Measurements from ENCODE around the gene PLCXD3.

- TF ChIP-seq ZBTB4 (CRISPR knock-in tag; IDR thresholded peaks at IDR 0.05) (no peak), NFIC (IDR thresholded peaks at IDR 0.05; ENCODE audit: low read depth, low read length) (no peak), JUNB (IDR thresholded peaks at IDR 0.05) (no peak), CTCF (IDR thresholded peaks at IDR 0.05 in 2 of 3, conservative IDR thresholded peaks at IDR 0.05 in 1 of 3; ENCODE audit: control insufficient read depth in 2 of 3, extremely low read depth in 1 of 3, insufficient read depth in 1 of 3, low read depth in 3 of 3, low read length in 3 of 3) (no peak), CEBPZ (IDR thresholded peaks at IDR 0.05; ENCODE audit: low read depth, low read length) (no peak), JUND (IDR thresholded peaks at IDR 0.05; ENCODE audit: low read depth, low read length) (no peak), TCF7 (IDR thresholded peaks at IDR 0.05; ENCODE audit: borderline replicate concordance) (no peak), ZBTB33 (IDR thresholded peaks at IDR 0.05) (no peak), POLR2AphosphoS5 (IDR thresholded peaks at IDR 0.05; ENCODE audit: low read length) (no peak), SMAD1 (IDR thresholded peaks at IDR 0.05; ENCODE audit: low read depth, partially characterized antibody) (no peak), CREB1 (IDR thresholded peaks at IDR 0.05; ENCODE audit: low read depth) (no peak)
These were observed 64.4 kb downstream of the PLCXD3 start for GRCh38 chr5:41445937-41446563.
